Rectal smooth muscle tissue (tissue), 1 donor: ENCODE results near the gene ZBTB25.
A peak's percentile ranks its signal among the peaks of the same experiment; 100 is the strongest.

Source experiments
- H3K27ac ChIP-seq: one replicate; pipeline ENCODE4 v1.7.0; 2013; ENCODE audit warnings: low read depth, low read length, inconsistent platforms
- H3K27me3 ChIP-seq: one replicate; pipeline ENCODE4 v1.7.0; 2013; ENCODE audit warnings: low read length; ENCODE audit not compliant: control insufficient read depth, insufficient read depth
- H3K36me3 ChIP-seq: one replicate; pipeline ENCODE4 v1.7.0; 2013; ENCODE audit warnings: low read length; ENCODE audit not compliant: control insufficient read depth, insufficient read depth
- H3K4me1 ChIP-seq: one replicate; pipeline ENCODE4 v1.7.0; 2013; ENCODE audit warnings: low read length; ENCODE audit not compliant: control insufficient read depth, insufficient read depth
- H3K4me3 ChIP-seq: one replicate; pipeline ENCODE4 v1.7.0; 2013; ENCODE audit warnings: low read length
- H3K9ac ChIP-seq: one replicate; pipeline ENCODE4 v1.7.0; 2013; ENCODE audit warnings: low read length

Gene ZBTB25

DNA sequence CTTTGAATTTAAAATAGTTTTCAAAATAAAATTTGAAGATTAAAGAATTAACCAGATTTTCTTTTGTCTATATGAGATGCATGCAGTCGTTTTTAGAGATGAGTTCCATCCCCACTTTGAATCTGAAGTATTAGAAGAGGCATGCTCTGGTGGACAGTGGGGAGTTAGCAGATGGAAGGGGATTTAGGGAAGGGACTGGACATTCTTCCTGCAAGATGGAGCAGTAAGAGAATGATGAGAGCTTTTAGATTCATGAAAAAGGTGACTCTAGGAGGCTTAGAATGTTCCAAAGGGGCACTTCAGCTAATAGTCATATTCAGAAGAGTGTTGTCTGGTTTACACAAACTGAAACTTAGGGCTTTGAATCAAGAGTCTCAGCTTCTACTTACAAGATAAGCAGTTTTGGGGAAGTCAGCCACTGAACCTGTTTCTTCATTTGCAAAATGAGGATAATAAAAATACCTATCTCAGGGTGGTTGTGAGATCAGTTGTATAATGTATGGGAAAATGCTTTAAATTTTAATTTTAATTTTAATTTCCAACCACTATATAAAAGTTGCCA, 4.7 kb upstream of the ZBTB25 start:
- Histone ChIP-seq H3K27me3 (no peaks in the 10 kb centered on the region), H3K4me1 (peaks cover 4% of the 10 kb centered on the region), H3K36me3 (no peaks in the 10 kb centered on the region), H3K4me3 (no peak overlapping the region), H3K27ac (no peak overlapping the region), H3K9ac (no peak overlapping the region)

DNA sequence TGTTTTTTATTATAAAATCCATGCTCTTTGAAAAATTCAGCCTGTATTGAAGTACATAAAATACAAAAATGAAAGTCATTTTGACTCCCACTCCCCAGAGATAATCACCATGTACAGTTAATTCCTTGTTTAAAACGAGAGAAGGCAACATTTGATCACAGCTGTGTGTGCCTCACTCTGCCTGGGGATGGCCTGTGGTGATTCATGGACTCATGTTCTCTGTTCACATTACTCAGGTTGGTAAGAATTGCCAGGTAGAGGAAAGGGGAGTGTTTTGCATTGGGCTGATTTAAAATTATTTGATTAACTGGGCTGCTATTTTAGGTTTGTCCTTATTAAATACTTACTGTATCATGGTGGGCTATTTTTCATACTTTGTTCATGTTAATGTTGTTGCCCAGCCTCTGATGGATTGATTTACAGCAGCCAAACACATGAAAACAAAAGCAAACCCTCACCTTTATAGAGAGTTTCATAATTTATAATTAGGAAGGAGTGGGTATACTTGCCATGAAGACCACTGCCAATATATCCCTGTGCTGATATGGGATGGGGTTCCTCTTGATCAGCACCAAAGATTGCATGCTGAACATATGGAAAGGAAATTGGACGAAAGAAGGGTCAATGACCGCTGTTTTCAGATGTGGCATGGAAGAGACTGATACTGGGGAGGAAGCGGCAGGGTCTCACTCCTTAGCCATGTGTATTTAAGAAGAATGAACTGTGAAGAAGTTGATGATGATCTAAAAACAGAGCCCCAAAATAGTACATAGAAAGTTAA, 3.9 kb upstream of the ZBTB25 start:
- Histone ChIP-seq H3K36me3 (no peaks in the 10 kb centered on the region), H3K4me1 (peaks cover 6% of the 10 kb centered on the region), H3K4me3 (no peak overlapping the region), H3K27ac (no peak overlapping the region), H3K9ac (no peak overlapping the region), H3K27me3 (no peaks in the 10 kb centered on the region)

DNA sequence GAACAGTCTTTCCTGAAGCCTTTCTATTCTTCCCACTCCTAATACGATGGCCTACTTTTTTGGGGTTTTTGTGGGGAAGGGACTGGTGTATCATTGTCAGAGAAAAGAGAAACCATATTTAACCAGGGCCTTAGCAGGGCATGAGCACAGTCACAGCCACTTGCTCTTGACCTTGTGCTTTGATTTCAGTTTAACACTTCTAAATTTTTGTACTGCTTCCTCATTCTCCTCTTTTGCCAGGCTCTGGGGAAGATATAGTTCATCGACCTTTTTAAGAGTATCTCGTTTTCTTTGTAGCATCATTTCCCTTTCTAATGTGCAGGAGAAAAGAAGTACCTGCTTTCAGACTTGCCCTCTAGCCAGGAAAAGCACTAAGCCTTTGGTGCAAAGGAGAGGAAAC, 3.1 kb upstream of the ZBTB25 start:
- no peaks in the 10 kb centered on the region for H3K36me3 ChIP-seq
- H3K4me1 ChIP-seq, result peaks cover 15% of the 10 kb centered on the region
- no peak overlapping the region for H3K4me3 ChIP-seq
- H3K27me3 ChIP-seq, result no peaks in the 10 kb centered on the region
- H3K9ac ChIP-seq, result no peak overlapping the region
- peak overlapping the region; percentile 18 for H3K27ac ChIP-seq

DNA sequence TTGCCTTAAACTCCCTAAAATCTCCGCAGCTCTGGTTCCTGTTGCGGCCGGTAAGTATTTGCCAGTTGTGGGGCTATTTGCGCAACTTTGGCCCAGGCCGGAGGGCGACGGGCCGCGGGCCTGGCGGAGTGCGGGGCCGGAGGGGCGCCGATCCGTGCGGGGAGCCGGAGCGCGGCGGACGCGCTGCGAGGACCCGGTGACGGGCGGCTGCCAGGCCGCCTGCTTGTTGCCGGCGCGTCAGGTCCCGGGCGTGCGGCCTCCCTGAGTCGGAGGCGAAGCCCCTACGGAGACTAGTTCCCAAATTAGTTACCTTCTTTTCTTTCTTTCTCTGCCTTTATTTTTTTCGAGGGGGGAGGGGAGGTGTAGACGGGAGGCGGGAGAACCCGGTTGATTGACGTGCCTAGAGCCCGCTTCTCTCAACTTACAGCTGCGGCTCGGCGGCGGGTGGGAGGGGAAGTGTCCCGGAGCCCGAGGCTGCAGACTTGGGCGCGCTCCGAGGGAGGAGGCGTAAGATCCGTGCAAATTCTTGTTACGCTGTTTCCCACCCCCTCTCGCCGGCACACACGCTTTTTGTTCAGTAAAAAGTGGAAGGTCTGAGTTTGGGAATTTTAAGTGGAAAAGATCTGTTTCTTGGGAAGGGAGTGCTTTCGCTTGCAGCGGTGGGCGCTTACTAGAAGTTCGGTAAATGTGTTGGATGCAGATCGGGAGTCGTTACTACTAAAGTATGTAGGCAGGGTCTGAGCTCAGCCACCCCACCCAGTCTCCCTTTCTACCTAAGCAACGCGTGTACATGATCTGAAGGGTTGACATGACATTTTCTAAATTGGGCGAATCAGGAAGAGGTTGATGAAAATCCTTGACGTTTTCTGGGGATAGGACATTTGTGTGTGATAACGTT, 1.5 kb upstream of the ZBTB25 start:
- peak overlapping the region; percentile 97 for H3K4me3 ChIP-seq
- H3K36me3 ChIP-seq, result no peaks in the 10 kb centered on the region
- H3K4me1 ChIP-seq, result peaks cover 20% of the 10 kb centered on the region
- no peaks in the 10 kb centered on the region for H3K27me3 ChIP-seq
- peak overlapping the region; percentile 84 for H3K9ac ChIP-seq
- peak overlapping the region; percentile 99 for H3K27ac ChIP-seq

DNA sequence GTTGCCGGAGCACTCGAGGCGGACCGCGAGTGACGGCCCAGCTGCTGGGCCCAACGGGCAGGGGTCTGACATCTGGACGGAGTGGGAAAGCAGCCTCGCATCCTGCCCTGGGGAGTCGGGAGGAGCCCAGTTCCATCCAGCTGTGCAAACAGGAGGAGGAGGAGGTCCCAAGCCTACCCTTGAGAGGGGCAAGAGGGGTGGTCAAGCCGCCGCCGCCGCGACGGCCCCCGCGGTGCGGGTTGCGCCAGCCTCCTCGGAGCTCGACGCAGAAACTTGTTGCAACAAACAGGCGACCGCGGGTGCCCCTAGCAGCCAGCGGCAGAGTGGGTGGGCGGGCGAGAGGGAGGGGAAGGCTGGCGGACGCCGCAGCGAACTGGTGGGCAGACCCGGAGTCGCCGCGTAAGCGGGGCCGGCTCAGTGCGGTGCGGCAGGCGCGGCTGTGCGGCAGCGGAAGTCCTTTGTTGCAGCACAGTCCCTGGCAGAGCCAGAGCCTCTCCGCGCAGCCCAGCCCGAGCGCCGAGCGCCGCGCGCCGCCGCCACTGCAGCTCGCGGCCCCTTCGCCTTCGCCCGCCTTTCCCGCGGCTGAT, 765 bp upstream of the ZBTB25 start, which contains the start of gene ZBTB1:
Gene ZBTB1, plus strand, starts transcription at position 461 of the 587 bp plus-strand sequence. CDS start 16,735 bp downstream, outside the sequence.
- H3K4me1 ChIP-seq, result peaks cover 20% of the 10 kb centered on the region
- H3K4me3 ChIP-seq, result peak within 1 kb of the TSS; percentile 97
- H3K9ac ChIP-seq, result peak within 1 kb of the TSS; percentile 100
- no peaks in the 10 kb centered on the region for H3K36me3 ChIP-seq
- peak within 1 kb of the TSS; percentile 99 for H3K27ac ChIP-seq
- H3K27me3 ChIP-seq, result no peaks in the 10 kb centered on the region

DNA sequence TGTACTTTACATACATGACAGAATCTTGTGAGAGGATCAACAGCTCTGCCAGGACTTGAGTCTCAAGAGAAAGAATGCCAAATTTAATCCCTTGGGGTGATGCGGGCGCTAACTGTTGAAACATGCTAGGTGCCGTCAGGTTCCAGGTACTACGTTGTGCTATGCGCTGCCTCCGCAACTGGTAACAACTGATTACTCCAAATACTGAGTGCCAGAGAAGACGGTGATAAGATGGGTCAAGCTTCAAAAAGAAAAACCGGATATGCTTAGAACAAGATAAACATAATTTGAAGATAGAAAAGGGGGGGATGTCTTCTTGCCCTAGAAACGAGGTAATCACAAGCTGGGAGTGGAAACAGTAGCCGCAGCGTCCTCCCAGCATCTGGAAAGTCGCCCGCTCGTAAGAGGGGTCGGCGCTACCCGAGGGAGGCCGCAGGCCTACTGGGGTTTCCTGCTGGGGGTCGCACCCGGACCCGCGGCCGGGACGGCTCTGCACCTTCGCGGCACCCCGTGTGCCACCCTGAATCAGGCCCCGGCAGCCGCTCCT, 678 bp downstream of the ZBTB25 start:
- Histone ChIP-seq H3K4me1 (peaks cover 20% of the 10 kb centered on the region), H3K9ac (peak overlapping the region; percentile 100), H3K36me3 (no peaks in the 10 kb centered on the region), H3K4me3 (peak overlapping the region; percentile 97), H3K27me3 (no peaks in the 10 kb centered on the region), H3K27ac (peak overlapping the region; percentile 99)

DNA sequence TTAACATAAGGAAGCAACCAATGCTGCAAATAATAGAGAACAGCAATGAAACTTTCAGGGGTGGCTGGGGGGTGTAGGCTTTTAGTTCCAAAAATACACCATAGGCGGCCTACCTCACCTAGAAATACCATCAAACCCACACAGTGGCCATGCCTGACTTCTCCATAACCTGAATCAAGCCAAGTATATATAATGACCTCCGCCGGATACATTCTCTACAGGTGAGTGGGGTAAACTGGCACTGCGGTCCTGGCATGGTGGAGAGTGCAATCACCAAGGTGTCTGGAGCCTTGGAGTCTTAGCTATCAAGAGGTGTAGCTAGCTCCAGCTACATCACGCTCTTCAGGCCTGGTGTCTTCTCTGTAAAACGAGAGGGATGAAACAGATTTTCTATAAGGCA, 1.2 kb downstream of the ZBTB25 start:
- H3K27me3 ChIP-seq, result no peaks in the 10 kb centered on the region
- H3K4me3 ChIP-seq, result peak overlapping the region; percentile 97
- peak overlapping the region; percentile 99 for H3K27ac ChIP-seq
- peaks cover 20% of the 10 kb centered on the region for H3K4me1 ChIP-seq
- H3K9ac ChIP-seq, result peak overlapping the region; percentile 100
- H3K36me3 ChIP-seq, result no peaks in the 10 kb centered on the region

DNA sequence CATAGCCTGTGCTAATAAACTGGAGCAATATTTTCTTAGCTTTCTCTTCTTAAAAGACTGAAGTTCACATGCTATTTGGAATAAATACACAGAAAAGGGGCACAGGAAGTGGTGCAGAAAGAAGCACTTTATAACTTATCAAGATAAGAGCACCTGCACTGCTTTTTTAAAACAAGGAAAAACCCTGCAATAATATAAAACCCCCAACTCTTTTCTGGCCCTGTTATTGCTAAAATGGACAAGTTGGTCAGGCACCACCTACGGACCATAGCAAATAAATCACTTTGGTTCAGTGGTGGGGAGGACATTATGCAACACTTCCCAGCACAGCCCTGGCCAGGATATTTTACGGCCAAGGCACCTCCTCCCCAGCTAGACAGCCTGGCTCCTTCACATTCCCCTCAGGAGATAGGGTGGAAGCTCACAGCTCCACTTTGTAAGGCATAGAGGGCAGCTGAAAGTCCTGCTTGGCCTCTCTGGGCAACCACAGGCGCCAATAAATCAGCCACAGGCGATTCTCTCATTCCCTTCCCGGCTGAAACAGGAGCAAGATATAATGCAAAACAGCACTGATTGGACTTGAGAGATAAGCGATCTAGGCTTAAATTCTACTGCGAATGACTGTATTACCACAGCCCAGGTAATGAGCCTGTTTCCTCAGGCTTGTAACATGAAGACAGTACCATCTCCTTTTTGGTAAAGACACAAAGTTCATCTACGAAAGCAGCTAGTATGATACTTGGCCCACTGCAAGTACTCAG, 2.0 kb downstream of the ZBTB25 start:
- Histone ChIP-seq H3K4me1 (peaks cover 19% of the 10 kb centered on the region), H3K4me3 (peak overlapping the region; percentile 97), H3K36me3 (no peaks in the 10 kb centered on the region), H3K27me3 (no peaks in the 10 kb centered on the region), H3K9ac (peak overlapping the region; percentile 36), H3K27ac (peak overlapping the region; percentile 99)

DNA sequence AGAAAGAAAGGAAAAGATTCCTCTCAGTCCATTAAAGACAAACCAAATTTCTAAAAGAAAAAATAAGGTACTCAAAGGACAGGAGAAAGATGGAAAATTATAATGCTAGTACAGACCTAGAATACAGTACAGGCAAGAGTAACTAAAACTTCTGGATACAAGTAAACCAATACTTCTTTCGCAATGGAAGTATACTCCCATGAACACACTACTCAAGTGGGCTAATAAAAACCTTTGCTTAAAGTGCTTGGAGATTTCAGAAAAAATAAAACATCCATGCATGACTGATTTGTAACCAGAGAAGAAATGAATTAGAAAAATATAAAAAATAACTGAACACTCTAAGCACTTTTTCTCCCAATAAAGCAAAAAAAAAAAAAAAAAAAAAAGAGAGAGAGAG, 3.5 kb downstream of the ZBTB25 start:
- Histone ChIP-seq H3K4me3 (no peak overlapping the region), H3K27me3 (no peaks in the 10 kb centered on the region), H3K4me1 (peaks cover 17% of the 10 kb centered on the region), H3K36me3 (no peaks in the 10 kb centered on the region), H3K9ac (no peak overlapping the region), H3K27ac (no peak overlapping the region)

DNA sequence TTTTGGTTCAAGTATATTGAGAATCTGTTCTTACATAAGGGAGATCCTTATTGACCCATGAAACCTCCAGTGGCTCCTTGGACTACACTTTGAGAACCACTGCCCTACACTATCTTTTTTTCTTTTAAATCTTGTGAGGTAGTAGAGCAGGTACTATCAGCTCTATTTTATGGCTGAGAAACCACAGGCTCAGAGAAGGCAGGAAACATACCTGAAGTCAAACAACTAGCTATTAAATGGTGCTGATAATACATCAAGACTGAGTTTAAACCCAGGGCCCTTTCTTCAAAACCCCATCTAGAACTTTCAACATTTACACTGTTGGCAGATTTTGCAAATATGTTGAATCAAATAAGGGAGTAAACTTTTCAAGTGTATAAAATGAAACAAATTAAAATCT, 6.9 kb downstream of the ZBTB25 start:
- Histone ChIP-seq H3K4me3 (no peak overlapping the region), H3K27ac (no peak overlapping the region), H3K36me3 (no peaks in the 10 kb centered on the region), H3K27me3 (no peaks in the 10 kb centered on the region), H3K4me1 (peaks cover 6% of the 10 kb centered on the region), H3K9ac (no peak overlapping the region)

DNA sequence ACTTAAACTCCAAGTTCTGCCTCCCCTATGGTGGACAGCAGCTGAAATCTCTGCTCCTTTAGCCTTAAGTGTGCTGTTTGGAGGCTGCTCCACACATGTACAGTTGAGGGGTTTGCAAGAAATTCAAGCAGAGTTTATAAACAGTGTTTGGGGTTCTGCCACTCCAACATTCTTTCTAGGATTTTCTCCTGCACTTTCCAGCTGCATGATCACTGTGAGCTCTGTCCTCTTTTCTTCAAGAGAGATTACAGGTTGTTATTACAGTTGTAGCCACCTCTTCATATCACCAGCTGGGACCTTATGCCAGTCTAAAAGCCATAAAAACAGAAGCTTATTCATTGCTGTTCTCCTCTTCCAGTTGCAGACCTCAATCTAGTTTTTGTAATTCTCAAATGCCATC, 8.4 kb downstream of the ZBTB25 start:
- no peak overlapping the region for H3K27ac ChIP-seq
- no peak overlapping the region for H3K4me3 ChIP-seq
- H3K36me3 ChIP-seq, result no peaks in the 10 kb centered on the region
- no peaks in the 10 kb centered on the region for H3K27me3 ChIP-seq
- H3K4me1 ChIP-seq, result no peaks in the 10 kb centered on the region
- H3K9ac ChIP-seq, result no peak overlapping the region
